ENCODE data around the gene MSANTD7.

DNA sequence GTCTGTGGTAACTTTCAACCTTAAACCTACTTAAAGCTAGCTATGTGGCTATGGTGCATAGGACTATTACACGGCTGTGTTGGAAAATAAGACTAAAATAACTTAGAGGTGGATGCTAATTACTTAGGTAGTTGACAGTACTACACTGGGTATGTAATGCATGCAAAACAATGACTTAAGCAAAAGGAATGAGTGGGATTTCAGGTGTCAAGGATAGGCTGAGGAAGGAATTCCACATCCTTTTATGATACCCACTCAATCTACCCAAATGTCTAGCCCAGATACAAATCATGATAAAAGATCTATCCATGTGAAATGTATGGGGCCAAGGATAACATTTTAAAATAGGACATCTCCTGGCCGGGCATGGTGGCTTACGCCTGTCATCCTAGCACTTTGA, 14.1 kb upstream of the MSANTD7 start:
- TF ChIP-seq POLR2A (IDR thresholded peaks at IDR 0.05; ENCODE audit: low read length) (no peak), GATA1 (IDR thresholded peaks at IDR 0.05; ENCODE audit: low read depth, low read length) (no peak)
